ENCODE measurements around the gene CAV1. TPM values are rescaled to one million over a fixed set of nuclear protein-coding genes. Genes with fewer than 3 reads are reported as not detected.

Gene CAV1
- total and polyA plus RNA-seq, 7 donors = 57.6 to 120 (median 68.1) TPM

DNA sequence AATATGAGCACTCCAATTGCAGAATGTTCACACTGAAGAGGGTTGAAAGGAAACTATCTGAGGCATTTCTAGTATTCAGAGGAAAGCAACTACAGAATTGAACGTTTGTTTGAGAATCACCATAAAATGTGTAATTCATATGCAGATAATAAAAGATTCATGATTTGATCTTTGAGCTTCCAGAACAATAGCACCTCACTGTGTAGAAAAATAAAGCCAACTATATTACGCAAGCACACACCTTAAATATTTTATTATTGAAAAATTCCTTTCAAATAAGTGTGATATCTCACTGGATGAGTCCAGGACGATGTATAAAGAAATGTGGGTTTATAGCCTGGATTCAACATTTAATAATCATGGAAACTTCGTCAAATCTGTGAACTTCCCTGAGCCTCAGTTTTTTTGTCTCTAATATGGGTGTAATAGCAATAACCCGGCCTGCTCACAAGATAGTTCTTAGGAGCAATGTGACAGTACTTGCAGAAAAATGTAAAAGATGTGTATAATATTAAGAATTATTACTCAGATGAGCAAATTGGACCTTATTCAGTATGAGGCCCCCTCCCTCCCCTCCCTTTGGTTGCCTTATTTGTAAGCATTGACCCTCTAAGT lies 36.8 kb upstream of the CAV1 start:
- WGBS, 3 donors = 77 to 85% (median 81%) methylated on average over 5 of the region's 5 CpGs
- Histone ChIP-seq H3K4me3 (no peak overlapping the region), H3K36me3 (ENCODE audit: insufficient read depth in 1 of 2, low read depth in 1 of 2) (no peaks in the 10 kb centered on the region), H3K27ac (no peak overlapping the region), H3K9me3 (no peaks in the 10 kb centered on the region), H3K27me3 (ENCODE audit: insufficient read depth in 3 of 3, low read length in 2 of 3) (no peaks in the 10 kb centered on the region), H3K4me1 (no peaks in the 10 kb centered on the region)
- ATAC-seq (no peak), DNase-seq (no peak)
- intact Hi-C loops (cut with DNase I) = no loop called here
- no peak for TF ChIP-seq CTCF (IDR thresholded peaks at IDR 0.05)

GRCh38 chr7:116490351-116490750 lies 34.5 kb upstream of the CAV1 start:
- 75 to 79% (median 75%) methylated on average over 2 of the region's 2 CpGs for WGBS, 3 donors
- Histone ChIP-seq H3K4me1 (no peaks in the 10 kb centered on the region), H3K36me3 (ENCODE audit: insufficient read depth in 1 of 2, low read depth in 1 of 2) (no peaks in the 10 kb centered on the region), H3K4me3 (no peak overlapping the region), H3K27ac (no peak overlapping the region), H3K27me3 (ENCODE audit: insufficient read depth in 3 of 3, low read length in 2 of 3) (no peaks in the 10 kb centered on the region), H3K9me3 (no peaks in the 10 kb centered on the region)
- no peak for DNase-seq
- TF ChIP-seq CTCF (IDR thresholded peaks at IDR 0.05) = no peak
- no peak for ATAC-seq
- intact Hi-C loops (cut with DNase I) = no loop called here

DNA sequence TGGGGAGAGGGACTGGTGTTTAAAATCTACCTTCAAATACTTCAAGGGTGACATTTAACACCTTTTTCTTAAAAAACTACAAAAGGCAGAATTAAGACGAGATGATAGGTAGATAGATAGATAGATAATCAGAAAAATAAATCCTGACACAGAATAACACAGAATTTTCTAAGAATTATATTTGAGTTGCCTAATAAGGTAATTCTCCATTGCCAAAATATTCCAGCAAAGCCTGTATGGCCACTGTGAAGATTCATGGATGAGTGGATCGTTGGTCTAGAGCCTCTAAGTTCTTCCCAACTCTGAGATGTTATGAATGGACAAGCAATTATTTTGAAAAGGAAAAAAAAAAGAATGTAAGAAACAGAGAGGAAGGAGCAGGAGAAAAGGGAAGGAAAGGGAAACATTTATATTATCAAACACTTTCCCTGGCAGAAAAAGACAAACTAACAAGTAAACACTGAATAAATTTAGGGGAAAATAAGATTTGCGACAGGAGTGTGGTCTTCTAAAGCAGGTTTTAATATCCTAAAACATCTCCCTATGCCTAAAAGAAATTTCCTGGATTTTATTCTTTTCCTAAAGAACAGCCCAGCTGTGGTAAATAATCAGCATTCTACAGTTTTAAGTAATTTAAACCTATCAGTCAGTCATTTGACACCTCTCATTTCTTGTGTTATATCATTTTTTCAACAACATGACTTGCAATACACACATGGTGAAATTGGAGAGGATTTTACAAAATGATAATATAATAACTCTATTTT lies 32.8 kb upstream of the CAV1 start:
- intact Hi-C loops (cut with DNase I) = no loop called here
- H3K27ac ChIP-seq = no peak overlapping the region
- no peaks in the 10 kb centered on the region for H3K36me3 ChIP-seq (ENCODE audit: insufficient read depth in 1 of 2, low read depth in 1 of 2)
- H3K4me3 ChIP-seq = no peak overlapping the region
- H3K27me3 ChIP-seq (ENCODE audit: insufficient read depth in 3 of 3, low read length in 2 of 3) = no peaks in the 10 kb centered on the region
- H3K9me3 ChIP-seq = no peaks in the 10 kb centered on the region
- ATAC-seq (no peak), DNase-seq (no peak)
- WGBS, 3 donors = 62 to 69% (median 65%) methylated on average over 3 of the region's 3 CpGs
- no peak for TF ChIP-seq CTCF (IDR thresholded peaks at IDR 0.05)
- H3K4me1 ChIP-seq = no peaks in the 10 kb centered on the region

- no peak overlapping the region for H3K27ac ChIP-seq
- H3K4me3 ChIP-seq = no peak overlapping the region
- intact Hi-C loops (cut with DNase I) = no loop called here
- DNase-seq = no peak
- TF ChIP-seq CTCF (IDR thresholded peaks at IDR 0.05) = no peak
- 92 to 96% (median 92%) methylated on average over 3 of the region's 3 CpGs for WGBS, 3 donors
- H3K9me3 ChIP-seq = no peaks in the 10 kb centered on the region
- no peaks in the 10 kb centered on the region for H3K4me1 ChIP-seq
- H3K36me3 ChIP-seq (ENCODE audit: insufficient read depth in 1 of 2, low read depth in 1 of 2) = no peaks in the 10 kb centered on the region
- ATAC-seq = no peak
- no peaks in the 10 kb centered on the region for H3K27me3 ChIP-seq (ENCODE audit: insufficient read depth in 3 of 3, low read length in 2 of 3)
Measured at GRCh38 chr7:116492654-116493109, 32.2 kb upstream of the CAV1 start.

Data from psoas muscle (tissue), 8 donors.